ENCODE results near the gene SEC31B. TPM values are rescaled to one million over a fixed set of nuclear protein-coding genes. Genes with fewer than 3 reads are reported as not detected.

Gene SEC31B
- total and polyA plus RNA-seq, 8 donors: 8.8 to 27.6 (median 22.8) TPM

DNA sequence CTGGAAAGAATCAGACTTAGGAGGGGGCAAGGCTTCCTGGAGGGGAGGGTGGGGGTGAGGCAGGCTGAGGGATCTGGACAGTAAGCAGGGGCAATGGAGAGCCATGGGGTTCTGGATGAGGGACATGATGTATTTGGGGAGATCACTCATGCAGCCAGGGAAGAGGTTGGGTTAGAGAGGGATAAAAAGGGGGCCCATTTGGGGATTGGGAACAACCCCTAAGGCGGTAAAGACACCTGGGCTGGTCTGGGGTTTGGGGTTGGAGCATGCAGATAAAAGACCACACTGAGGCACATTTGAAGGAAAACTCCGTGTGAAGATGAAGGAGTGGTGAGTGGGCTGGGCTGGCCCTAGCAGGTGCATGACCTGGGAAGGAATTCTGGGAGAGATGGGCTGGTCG lies 46.9 kb upstream of the SEC31B start:
- peaks cover 40 to 97% of the 10 kb centered on the region in 2 donors for H3K27me3 ChIP-seq
- intact Hi-C loops (cut with DNase I): loop anchor here in 1 of 2 donors (10.0 kb wide), 1 partner anchor 308 kb away; no protein-coding TSS in a partner anchor
- no peaks in the 10 kb centered on the region for H3K36me3 ChIP-seq
- no peak overlapping the region for H3K4me3 ChIP-seq
- TF ChIP-seq, protein P1, sequence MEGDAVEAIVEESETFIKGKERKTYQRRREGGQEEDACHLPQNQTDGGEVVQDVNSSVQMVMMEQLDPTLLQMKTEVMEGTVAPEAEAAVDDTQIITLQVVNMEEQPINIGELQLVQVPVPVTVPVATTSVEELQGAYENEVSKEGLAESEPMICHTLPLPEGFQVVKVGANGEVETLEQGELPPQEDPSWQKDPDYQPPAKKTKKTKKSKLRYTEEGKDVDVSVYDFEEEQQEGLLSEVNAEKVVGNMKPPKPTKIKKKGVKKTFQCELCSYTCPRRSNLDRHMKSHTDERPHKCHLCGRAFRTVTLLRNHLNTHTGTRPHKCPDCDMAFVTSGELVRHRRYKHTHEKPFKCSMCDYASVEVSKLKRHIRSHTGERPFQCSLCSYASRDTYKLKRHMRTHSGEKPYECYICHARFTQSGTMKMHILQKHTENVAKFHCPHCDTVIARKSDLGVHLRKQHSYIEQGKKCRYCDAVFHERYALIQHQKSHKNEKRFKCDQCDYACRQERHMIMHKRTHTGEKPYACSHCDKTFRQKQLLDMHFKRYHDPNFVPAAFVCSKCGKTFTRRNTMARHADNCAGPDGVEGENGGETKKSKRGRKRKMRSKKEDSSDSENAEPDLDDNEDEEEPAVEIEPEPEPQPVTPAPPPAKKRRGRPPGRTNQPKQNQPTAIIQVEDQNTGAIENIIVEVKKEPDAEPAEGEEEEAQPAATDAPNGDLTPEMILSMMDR (IDR thresholded peaks at IDR 0.05): no peak
- H3K4me1 ChIP-seq: peaks cover 5 to 12% of the 10 kb centered on the region in 2 donors
- H3K9me3 ChIP-seq: no peaks in the 10 kb centered on the region
- ATAC-seq: no peak
- DNase-seq: no peak
- no peak overlapping the region for H3K27ac ChIP-seq

DNA sequence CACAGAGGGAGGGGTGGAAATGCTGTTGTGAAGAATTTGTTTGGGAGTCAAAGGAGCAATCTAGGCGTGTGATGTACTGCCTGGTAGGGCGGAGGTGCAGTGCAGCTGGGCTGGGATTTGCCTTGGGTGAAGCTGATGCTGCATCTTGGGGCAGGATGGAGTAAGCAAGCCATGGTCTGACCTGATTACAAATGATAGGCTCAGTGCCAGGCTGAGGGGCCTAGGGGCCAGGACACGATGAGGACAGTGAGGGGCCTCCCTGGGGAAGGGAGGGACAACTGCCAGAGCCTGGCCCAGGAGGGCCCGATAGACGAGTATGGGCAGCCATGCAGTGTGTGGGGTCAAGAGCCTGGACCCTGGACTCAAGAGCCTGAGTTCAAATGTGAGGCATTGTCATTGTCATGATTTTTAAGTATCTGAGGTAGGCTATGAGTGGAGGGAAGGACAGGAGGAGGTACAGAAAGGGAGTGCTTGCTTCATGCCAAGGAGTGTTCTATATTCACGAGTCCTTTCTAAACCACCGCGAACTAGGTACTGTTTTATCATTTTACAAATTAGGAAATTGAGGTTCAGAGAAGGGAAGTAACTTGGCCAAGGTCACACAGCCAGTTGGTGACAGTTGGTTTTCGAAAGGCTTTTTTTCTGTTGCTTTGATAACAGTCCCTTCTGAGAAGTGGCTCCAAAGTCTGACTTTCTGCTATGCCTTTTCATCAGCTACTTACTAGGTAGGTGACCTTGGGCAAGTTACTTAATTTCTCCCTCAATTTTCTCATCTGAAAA lies 45.7 kb upstream of the SEC31B start:
- TF ChIP-seq, protein P1 (IDR thresholded peaks at IDR 0.05): no peak
- peaks cover 40 to 88% of the 10 kb centered on the region in 2 donors for H3K27me3 ChIP-seq
- intact Hi-C loops (cut with DNase I): loop anchor here in 1 of 2 donors (10.0 kb wide), 1 partner anchor 309 kb away; no protein-coding TSS in a partner anchor
- H3K9me3 ChIP-seq: no peaks in the 10 kb centered on the region
- ATAC-seq (no peak), DNase-seq (no peak)
- H3K36me3 ChIP-seq: no peaks in the 10 kb centered on the region
- no peak overlapping the region for H3K27ac ChIP-seq
- peaks cover 5 to 12% of the 10 kb centered on the region in 2 donors for H3K4me1 ChIP-seq
- H3K4me3 ChIP-seq: no peak overlapping the region

DNA sequence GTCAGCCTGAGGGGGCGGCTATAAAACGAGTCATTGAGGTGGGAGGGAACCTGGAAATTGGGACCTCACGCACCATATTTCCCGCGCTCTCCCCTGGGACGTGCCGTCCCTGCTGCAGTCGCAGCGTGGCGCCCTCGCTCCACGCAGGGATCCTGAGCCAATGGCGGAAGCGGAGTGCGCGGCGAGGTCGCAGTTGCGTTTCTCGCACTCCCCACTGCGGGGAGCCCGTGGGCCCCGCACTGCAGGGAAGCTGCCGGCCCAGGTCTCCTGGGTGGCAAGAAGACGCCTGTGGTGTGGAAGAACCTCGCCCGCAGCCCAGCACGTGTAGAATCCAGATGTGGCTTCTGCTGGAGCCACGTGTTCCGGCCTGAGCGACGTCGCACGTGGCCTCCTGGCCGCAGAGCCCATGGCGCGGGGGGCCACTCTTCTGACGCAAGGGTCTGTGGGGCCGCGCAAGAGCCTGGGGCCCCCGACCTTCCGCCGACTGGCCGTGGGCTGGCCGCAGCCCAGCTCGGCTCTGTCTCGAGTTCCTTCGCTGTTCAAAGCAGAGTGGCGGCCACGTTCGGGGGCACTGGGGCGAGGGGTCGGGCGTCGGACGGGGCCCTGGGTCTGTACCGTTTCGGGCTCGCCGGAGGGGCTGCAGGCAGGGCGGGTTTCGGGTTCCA lies 42.5 kb upstream of the SEC31B start:
- Histone ChIP-seq H3K36me3 (peaks cover 0 to 8% of the 10 kb centered on the region in 2 donors), H3K9me3 (no peaks in the 10 kb centered on the region), H3K4me3 (no peak overlapping the region), H3K27ac (no peak overlapping the region), H3K27me3 (peaks cover 18 to 57% of the 10 kb centered on the region in 2 donors), H3K4me1 (peaks cover 5 to 12% of the 10 kb centered on the region in 2 donors)
- intact Hi-C loops (cut with DNase I): loop anchor here in 1 of 2 donors (10.0 kb wide), 1 partner anchor 313 kb away; no protein-coding TSS in a partner anchor
- DNase-seq (peak; percentile 59 to 90 (median 72)), ATAC-seq (peak; percentile 96)
- TF ChIP-seq, protein P1 (IDR thresholded peaks at IDR 0.05): peak; percentile 67 to 72

DNA sequence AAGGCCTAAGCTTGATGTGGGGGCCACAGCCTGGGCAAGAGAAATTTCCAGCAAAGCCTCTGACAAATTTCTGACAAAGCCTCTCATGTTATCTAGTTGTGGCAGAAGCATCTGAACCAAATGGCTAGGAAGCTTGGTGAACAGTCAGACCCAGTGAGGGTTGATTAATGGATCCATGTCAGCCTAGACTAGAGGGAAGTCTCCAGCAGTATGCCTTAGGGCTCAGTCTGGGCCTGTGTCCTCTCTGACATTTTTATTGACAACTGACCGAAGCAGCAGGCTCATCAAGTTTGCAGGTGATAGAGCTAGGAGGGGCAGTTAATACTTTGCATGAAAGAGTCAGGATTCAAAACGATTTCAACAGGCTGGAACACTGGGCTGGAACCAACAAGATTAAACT lies 41.3 kb upstream of the SEC31B start:
- ATAC-seq (no peak), DNase-seq (no peak)
- TF ChIP-seq, protein P1 (IDR thresholded peaks at IDR 0.05): no peak
- peaks cover 5 to 12% of the 10 kb centered on the region in 2 donors for H3K4me1 ChIP-seq
- no peak overlapping the region for H3K4me3 ChIP-seq
- H3K27me3 ChIP-seq: peaks cover 18 to 45% of the 10 kb centered on the region in 2 donors
- no peaks in the 10 kb centered on the region for H3K9me3 ChIP-seq
- H3K36me3 ChIP-seq: peaks cover 0 to 15% of the 10 kb centered on the region in 2 donors
- no peak overlapping the region for H3K27ac ChIP-seq
- intact Hi-C loops (cut with DNase I): loop anchor here in 1 of 2 donors (10.0 kb wide), 1 partner anchor 314 kb away; no protein-coding TSS in a partner anchor

DNA sequence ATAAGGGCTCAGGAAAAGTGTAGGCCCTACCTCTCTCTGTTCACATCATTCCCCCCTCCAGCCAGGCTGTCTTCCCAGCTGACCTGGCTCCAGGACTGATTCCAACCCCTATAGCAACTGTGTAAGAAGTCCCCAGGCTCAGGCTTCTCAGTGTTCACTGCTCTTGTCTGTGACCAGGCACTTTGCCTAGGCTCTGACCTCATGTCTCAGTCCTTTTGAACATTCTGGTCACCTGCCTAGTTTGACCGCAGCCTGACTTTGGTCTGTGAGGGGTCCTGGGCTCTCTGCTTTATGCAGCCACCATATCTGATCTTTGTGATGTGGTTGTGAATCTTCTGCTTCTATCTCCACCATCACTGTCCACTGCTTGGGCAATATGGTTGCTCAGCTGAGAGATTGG lies 40.6 kb upstream of the SEC31B start:
- peaks cover 0 to 20% of the 10 kb centered on the region in 2 donors for H3K36me3 ChIP-seq
- intact Hi-C loops (cut with DNase I): loop anchor here in 1 of 2 donors (10.0 kb wide), 1 partner anchor 315 kb away; no protein-coding TSS in a partner anchor
- no peak for DNase-seq
- H3K4me1 ChIP-seq: peaks cover 5 to 12% of the 10 kb centered on the region in 2 donors
- no peak overlapping the region for H3K27ac ChIP-seq
- no peak overlapping the region for H3K4me3 ChIP-seq
- TF ChIP-seq, protein P1 (IDR thresholded peaks at IDR 0.05): no peak
- peaks cover 13 to 38% of the 10 kb centered on the region in 2 donors for H3K27me3 ChIP-seq
- no peaks in the 10 kb centered on the region for H3K9me3 ChIP-seq
- no peak for ATAC-seq
